Bronchial epithelial cell (primary cell): ENCODE measurements around the gene TCERG1L. TPM values are rescaled to one million over a fixed set of nuclear protein-coding genes. Genes with fewer than 3 reads are reported as not detected.
A peak's percentile ranks its signal among the peaks of the same experiment; 100 is the strongest.

Experiments used
- DNase-seq: peaks from one replicate; pipeline ENCODE4 v3.0.0-alpha.2; 2010; ENCODE audit warnings: low read depth
- FAIRE-seq: peaks from 2 replicates; lab custom pipeline; 2011; peaks lifted over from hg19 to GRCh38; lab: Jason Lieb, UNC
- H3K27me3 ChIP-seq: 2 replicates; pipeline ENCODE4 v1.5.1; 2011; ENCODE audit warnings: low read length; ENCODE audit not compliant: control insufficient read depth, insufficient read depth
- H3K36me3 ChIP-seq: 2 replicates; pipeline ENCODE4 v1.5.1; 2011; ENCODE audit warnings: low read length; ENCODE audit not compliant: control insufficient read depth, insufficient read depth
- H3K4me3 ChIP-seq: 2 replicates; pipeline ENCODE4 v1.5.1; 2011; ENCODE audit warnings: mild to moderate bottlenecking, low read depth, low read length, control low read depth
- total RNA-seq: library from RNA; depleted of rRNA; stranded (reverse); fragments of >200 nt; gene quantifications from 2 replicates; pipeline ENCODE4 v1.2.1, GENCODE V29; 2014
- TF ChIP-seq, protein P1 (sequence below): IDR thresholded peaks from 2 replicates; pipeline ENCODE4 v1.5.1; 2011; ENCODE audit warnings: mild to moderate bottlenecking, moderate library complexity, low read length, control low read depth, inconsistent platforms; ENCODE audit not compliant: insufficient read depth, severe bottlenecking

The TCERG1L gene
- total RNA-seq, 1 donor from 2014 or later = not detected

DNA sequence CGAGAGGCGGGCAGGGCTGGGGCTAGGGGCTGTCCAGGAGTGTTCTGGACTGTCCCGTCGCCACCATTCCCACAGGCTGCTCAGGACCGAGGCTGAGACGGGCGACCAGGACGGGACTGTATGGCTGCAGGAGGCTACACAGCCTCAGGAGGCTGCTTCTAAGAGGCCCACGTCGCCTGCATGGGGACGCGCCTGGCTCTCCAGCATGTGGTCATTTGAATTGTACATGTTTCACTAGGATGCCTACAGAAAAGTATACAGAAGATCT, 216.3 kb downstream of the TCERG1L start:
- no peak for FAIRE-seq
- no peak for DNase-seq
- H3K36me3 ChIP-seq = no peaks in the 10 kb centered on the region
- TF ChIP-seq, protein P1, sequence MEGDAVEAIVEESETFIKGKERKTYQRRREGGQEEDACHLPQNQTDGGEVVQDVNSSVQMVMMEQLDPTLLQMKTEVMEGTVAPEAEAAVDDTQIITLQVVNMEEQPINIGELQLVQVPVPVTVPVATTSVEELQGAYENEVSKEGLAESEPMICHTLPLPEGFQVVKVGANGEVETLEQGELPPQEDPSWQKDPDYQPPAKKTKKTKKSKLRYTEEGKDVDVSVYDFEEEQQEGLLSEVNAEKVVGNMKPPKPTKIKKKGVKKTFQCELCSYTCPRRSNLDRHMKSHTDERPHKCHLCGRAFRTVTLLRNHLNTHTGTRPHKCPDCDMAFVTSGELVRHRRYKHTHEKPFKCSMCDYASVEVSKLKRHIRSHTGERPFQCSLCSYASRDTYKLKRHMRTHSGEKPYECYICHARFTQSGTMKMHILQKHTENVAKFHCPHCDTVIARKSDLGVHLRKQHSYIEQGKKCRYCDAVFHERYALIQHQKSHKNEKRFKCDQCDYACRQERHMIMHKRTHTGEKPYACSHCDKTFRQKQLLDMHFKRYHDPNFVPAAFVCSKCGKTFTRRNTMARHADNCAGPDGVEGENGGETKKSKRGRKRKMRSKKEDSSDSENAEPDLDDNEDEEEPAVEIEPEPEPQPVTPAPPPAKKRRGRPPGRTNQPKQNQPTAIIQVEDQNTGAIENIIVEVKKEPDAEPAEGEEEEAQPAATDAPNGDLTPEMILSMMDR = no peak
- no peak overlapping the region for H3K4me3 ChIP-seq
- no peaks in the 10 kb centered on the region for H3K27me3 ChIP-seq

- no peaks in the 10 kb centered on the region for H3K36me3 ChIP-seq
- TF ChIP-seq, protein P1 = no peak
- DNase-seq (peak; percentile 47), FAIRE-seq (no peak)
- no peak overlapping the region for H3K4me3 ChIP-seq
- no peaks in the 10 kb centered on the region for H3K27me3 ChIP-seq
Observed at GRCh38 chr10:131094527-131095312, 216.8 kb downstream of the TCERG1L start.

DNA sequence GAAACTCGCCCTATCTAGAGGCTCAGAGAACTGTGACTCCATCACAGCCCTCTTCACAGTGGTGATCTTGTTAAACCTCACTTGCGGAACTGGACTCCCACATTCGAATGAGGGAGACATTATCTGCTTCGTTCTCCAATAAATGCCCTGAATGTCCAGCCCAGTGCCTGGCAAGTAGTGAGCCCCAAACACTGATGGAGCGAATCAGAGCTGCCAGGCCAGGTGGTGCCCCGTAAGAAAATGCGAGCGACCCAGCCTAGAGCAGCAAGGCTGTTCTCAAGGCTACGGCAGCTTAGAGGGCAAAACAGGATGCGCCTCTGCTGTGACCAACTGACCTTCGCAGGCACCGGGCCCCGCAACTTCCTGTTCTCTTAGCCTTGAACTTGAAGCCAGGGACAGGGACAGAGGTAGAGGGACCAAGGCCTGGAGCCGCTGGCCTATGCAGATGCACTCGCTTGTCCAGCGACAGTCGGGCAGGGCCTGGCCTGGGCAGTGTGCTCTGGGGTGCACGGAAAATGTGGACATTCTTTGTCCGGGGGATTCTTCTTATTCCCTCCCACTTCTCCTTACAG, 217.6 kb downstream of the TCERG1L start:
- Histone ChIP-seq H3K36me3 (no peaks in the 10 kb centered on the region), H3K27me3 (no peaks in the 10 kb centered on the region), H3K4me3 (no peak overlapping the region)
- DNase-seq (no peak), FAIRE-seq (no peak)
- TF ChIP-seq, protein P1 = no peak

DNA sequence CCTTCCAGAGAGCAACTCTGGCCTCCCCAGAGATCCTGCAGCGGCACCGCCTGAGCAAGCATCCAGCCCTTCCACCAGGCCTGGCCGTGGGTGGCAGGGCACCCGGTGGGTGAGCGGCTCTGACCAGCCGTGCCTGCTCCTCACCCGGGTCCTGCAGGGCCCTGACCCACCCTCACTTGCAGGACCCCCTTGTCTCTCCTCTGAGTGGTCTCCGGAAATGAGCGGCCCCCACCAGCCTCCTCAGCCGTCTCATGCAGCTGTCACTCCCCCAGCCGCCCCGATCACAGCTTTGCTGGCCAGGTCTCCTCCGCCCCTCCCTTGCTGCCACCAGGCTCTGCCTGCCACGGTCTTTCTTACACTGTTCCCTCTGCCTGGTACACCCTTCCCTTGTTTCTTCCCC, 218.2 kb downstream of the TCERG1L start:
- DNase-seq (no peak), FAIRE-seq (no peak)
- Histone ChIP-seq H3K27me3 (no peaks in the 10 kb centered on the region), H3K36me3 (no peaks in the 10 kb centered on the region), H3K4me3 (no peak overlapping the region)
- TF ChIP-seq, protein P1 = no peak

DNA sequence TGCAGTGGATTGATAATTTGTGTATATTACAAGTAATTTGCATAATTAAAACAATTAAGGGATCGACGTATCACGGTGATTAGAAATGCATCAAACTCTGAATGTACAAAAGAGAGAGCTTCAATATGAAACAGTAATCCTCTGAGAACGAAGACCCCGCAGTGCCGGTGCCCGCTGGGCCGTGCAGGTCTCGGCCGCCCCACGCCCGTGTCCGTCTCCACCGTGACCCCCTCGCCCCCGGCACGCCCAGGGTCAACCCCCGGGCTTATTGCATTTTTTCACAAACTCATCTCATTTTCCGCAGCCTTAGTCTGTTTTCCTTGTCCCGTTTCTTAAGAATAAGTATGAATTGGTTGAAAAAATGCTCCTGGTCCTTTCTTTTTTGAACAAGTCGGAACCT, 218.6 kb downstream of the TCERG1L start:
- H3K4me3 ChIP-seq = no peak overlapping the region
- no peaks in the 10 kb centered on the region for H3K27me3 ChIP-seq
- no peak for FAIRE-seq
- TF ChIP-seq, protein P1 = no peak
- no peaks in the 10 kb centered on the region for H3K36me3 ChIP-seq
- no peak for DNase-seq
